GM12878 (cell line): ENCODE measurements around the gene SKA1. TPM values are rescaled to one million over a fixed set of nuclear protein-coding genes. Genes with fewer than 3 reads are reported as not detected.

Experiments used
- ATAC-seq: fragments of 200-7000 bp; cut with Tn5 transposase; 3 replicates; pipeline ENCODE4 v1.9.1; 2020; ENCODE audit warnings: mild to moderate bottlenecking, moderate library complexity
- BruUV-seq: library from RNA; stranded (reverse); fragments of 400-500 nt; replicated peaks from 2 replicates; lab custom pipeline; 2021; lab: Mats Ljungman, UMichigan
- CTCF ChIA-PET: fragments of 300-600 bp; sonication (Branson Sonifier 250); formaldehyde crosslinking; extraction: SDS; loops from one replicate; lab custom pipeline; 2021; ENCODE audit warnings: inconsistent platforms; lab: Yijun Ruan, JAX
- POLR2A ChIA-PET: fragments of 350-600 bp; formaldehyde crosslinking; extraction: SDS; loops from one replicate; lab custom pipeline; 2021; ENCODE audit warnings: inconsistent platforms; lab: Charles Lee
- RAD21 ChIA-PET: fragments of 300-600 bp; sonication (Branson Sonifier 250); formaldehyde crosslinking; loops from one replicate; lab custom pipeline; 2023; ENCODE audit warnings: antibody characterized with exemption; ENCODE audit not compliant: unreplicated experiment; lab: Charles Lee
- SMC1A ChIA-PET: fragments of 300-600 bp; sonication (Branson Sonifier 250); formaldehyde crosslinking; loops from one replicate; lab custom pipeline; 2023; ENCODE audit not compliant: unreplicated experiment, uncharacterized antibody; lab: Charles Lee
- DNase-seq: peaks from one replicate; pipeline ENCODE4 v3.0.0-alpha.2; 2011; ENCODE audit warnings: low read depth, low spot score
- FAIRE-seq: peaks from 3 replicates; lab custom pipeline; 2011; peaks lifted over from hg19 to GRCh38; lab: Jason Lieb, UNC
- H2AFZ ChIP-seq: 2 replicates; pipeline ENCODE4 v1.6.0; 2011; ENCODE audit warnings: low read depth, low read length, control low read depth; ENCODE audit not compliant: control insufficient read depth
- H3K27ac ChIP-seq: 2 replicates; pipeline ENCODE4 v1.5.1; 2011; ENCODE audit warnings: control low read depth; ENCODE audit not compliant: control insufficient read depth, insufficient read depth
- H3K27me3 ChIP-seq, 2 experiments: replicated peaks in 1 of 2; 2 replicates each; pipeline versions ENCODE4 v1.6.0 to v1.6.1; 2011; ENCODE audit warnings: low read length in 1 of 2; ENCODE audit not compliant: control insufficient read depth in 2 of 2, insufficient read depth in 2 of 2
- H3K36me3 ChIP-seq, 2 experiments: 2 replicates each; pipeline ENCODE4 v1.5.1; 2011; ENCODE audit warnings: low read length in 1 of 2; ENCODE audit not compliant: control insufficient read depth in 2 of 2, insufficient read depth in 2 of 2
- H3K4me1 ChIP-seq: 2 replicates; pipeline ENCODE4 v1.6.1; 2011; ENCODE audit warnings: mild to moderate bottlenecking, low read length, moderate library complexity, mixed read lengths; ENCODE audit not compliant: control insufficient read depth, insufficient read depth
- H3K4me2 ChIP-seq: 2 replicates; pipeline ENCODE4 v1.6.0; 2011; ENCODE audit warnings: control low read depth; ENCODE audit not compliant: control insufficient read depth, insufficient read depth
- H3K4me3 ChIP-seq: fragments of 200-600 bp; sonication (generic); 2 replicates; pipeline ENCODE4 v1.5.1; 2016
- H3K79me2 ChIP-seq: 2 replicates; pipeline ENCODE4 v1.6.0; 2011; ENCODE audit warnings: low read length; ENCODE audit not compliant: control insufficient read depth, insufficient read depth
- H3K9ac ChIP-seq: 2 replicates; pipeline ENCODE4 v1.8.0; 2011; ENCODE audit warnings: low read length, control low read depth, mixed read lengths; ENCODE audit not compliant: control insufficient read depth, insufficient read depth
- H3K9me3 ChIP-seq: replicated peaks from 3 replicates; pipeline ENCODE4 v1.5.1; 2011; ENCODE audit warnings: mild to moderate bottlenecking, low read length; ENCODE audit not compliant: control insufficient read depth, insufficient read depth
- H4K20me1 ChIP-seq: 2 replicates; pipeline ENCODE4 v1.6.0; 2011; ENCODE audit not compliant: control insufficient read depth, insufficient read depth
- EGR1 ChIP-seq, 2 experiments: IDR thresholded peaks; 1 replicate in 1 of 2; 2 replicates in 1 of 2; pipeline ENCODE4 v1.6.1; 2011 to 2012; ENCODE audit warnings: low read depth in 2 of 2, low read length in 2 of 2, borderline replicate concordance in 1 of 2, mild to moderate bottlenecking in 1 of 2, moderate library complexity in 1 of 2
- ETV6 ChIP-seq, 2 experiments: fragments of 450-650 bp in 1 of 2; IDR thresholded peaks in 1 of 2; conservative IDR thresholded peaks in 1 of 2; 2 replicates each; pipeline ENCODE4 v1.6.1; 2014; ENCODE audit warnings: antibody characterized with exemption in 1 of 2, borderline replicate concordance in 1 of 2, low read depth in 1 of 2, mild to moderate bottlenecking in 1 of 2, moderate library complexity in 1 of 2
- HDAC6 ChIP-seq: fragments of 200-600 bp; sonication (generic); IDR thresholded peaks from one replicate; pipeline ENCODE4 v1.8.0; 2017; ENCODE audit warnings: antibody characterized with exemption; ENCODE audit not compliant: unreplicated experiment
- KDM1A ChIP-seq: fragments of 200-600 bp; sonication (generic); IDR thresholded peaks from 2 replicates; pipeline ENCODE4 v1.6.1; 2016; ENCODE audit warnings: borderline replicate concordance
- MYB ChIP-seq: fragments of 150-350 bp; IDR thresholded peaks from 2 replicates; pipeline ENCODE4 v1.6.1; 2014; ENCODE audit warnings: mild to moderate bottlenecking, low read depth, low read length, borderline replicate concordance
- PAX8 ChIP-seq: fragments of 450-650 bp; IDR thresholded peaks from 2 replicates; pipeline ENCODE4 v1.6.1; 2017; ENCODE audit warnings: mild to moderate bottlenecking, moderate library complexity
- RAD21 ChIP-seq: IDR thresholded peaks from 2 replicates; pipeline ENCODE4 v1.6.1; 2011; ENCODE audit warnings: mild to moderate bottlenecking, low read depth, low read length, moderate library complexity; ENCODE audit not compliant: insufficient read depth
- RBBP5 ChIP-seq: fragments of 200-600 bp; sonication (generic); conservative IDR thresholded peaks from 2 replicates; pipeline ENCODE4 v1.6.1; 2016
- ZNF24 ChIP-seq: fragments of 450-650 bp; IDR thresholded peaks from 2 replicates; pipeline ENCODE4 v1.6.1; 2017; ENCODE audit warnings: antibody characterized with exemption, mild to moderate bottlenecking
- WGBS: methylation state at CpG from one replicate; pipeline ENCODE4 v1.1.6; 2016; ENCODE audit warnings: low lambda C conversion rate; ENCODE audit not compliant: insufficient replicate concordance, insufficient coverage; ENCODE audit errors: missing lambda C conversion rate; 5-methylcytosine and 5-hydroxymethylcytosine counted together
- in situ Hi-C: fragments of 300-500 bp; cut with MboI; formaldehyde crosslinking; loops from 9 replicates; pipeline ENCODE4 v1.14.3; 2018; ENCODE audit warnings: mixed read lengths
- intact Hi-C: fragments of 100-400 bp; cut with micrococcal nuclease; formaldehyde crosslinking; loops from one replicate; pipeline ENCODE4 v1.14.2; 2022; ENCODE audit not compliant: unreplicated experiment
- polyA plus RNA-seq, 11 experiments: library from polyadenylated mRNA; depleted of rRNA in 4 of 11; unstranded in 6 of 11; stranded (reverse) in 5 of 11; fragments of >200 nt; fragmentation: Nextera tagmentation in 4 of 11; fragmentation: Illumina TruSeq in 1 of 11; extraction: Ambion mirVana in 4 of 11; extraction: Trizol in 1 of 11; gene quantifications; 1 replicate in 1 of 11; 2 replicates in 10 of 11; pipeline versions ENCODE4 v1.2.1 to v1.2.3, GENCODE V29; 2011 to 2016; ENCODE audit warnings: inconsistent platforms in 2 of 11, missing spikeins in 2 of 11, low read depth in 1 of 11
- total RNA-seq, 4 experiments: library from RNA; depleted of rRNA in 3 of 4; stranded (reverse); fragments of >200 nt in 3 of 4; fragmentation: Illumina TruSeq in 1 of 4; extraction: Trizol in 1 of 4; gene quantifications; 2 replicates each; pipeline versions ENCODE4 v1.2.1 to v1.2.3, GENCODE V29; 2013 to 2021
- TF ChIP-seq, protein P1 (sequence below), 3 experiments: IDR thresholded peaks in 2 of 3; conservative IDR thresholded peaks in 1 of 3; 2 replicates each; pipeline ENCODE4 v1.5.1; 2011; ENCODE audit warnings: low read depth in 3 of 3, low read length in 3 of 3, mild to moderate bottlenecking in 3 of 3, control low read depth in 2 of 3, moderate library complexity in 2 of 3, inconsistent platforms in 1 of 3, mixed read lengths in 1 of 3; ENCODE audit not compliant: control insufficient read depth in 2 of 3, insufficient read depth in 1 of 3; ENCODE audit errors: extremely low read depth in 1 of 3
- TF ChIP-seq, protein P2 (sequence below): fragments of 450-650 bp; IDR thresholded peaks from 2 replicates; pipeline ENCODE4 v1.6.1; 2018; ENCODE audit warnings: borderline replicate concordance, mild to moderate bottlenecking; ENCODE audit not compliant: partially characterized antibody

The SKA1 gene
- total and polyA plus RNA-seq, 10 of the 15 experiments (the other 5 are each of a cell fraction or from before 2014, with no cell fraction given), result 16.4 to 36.7 (median 31.1) TPM

DNA sequence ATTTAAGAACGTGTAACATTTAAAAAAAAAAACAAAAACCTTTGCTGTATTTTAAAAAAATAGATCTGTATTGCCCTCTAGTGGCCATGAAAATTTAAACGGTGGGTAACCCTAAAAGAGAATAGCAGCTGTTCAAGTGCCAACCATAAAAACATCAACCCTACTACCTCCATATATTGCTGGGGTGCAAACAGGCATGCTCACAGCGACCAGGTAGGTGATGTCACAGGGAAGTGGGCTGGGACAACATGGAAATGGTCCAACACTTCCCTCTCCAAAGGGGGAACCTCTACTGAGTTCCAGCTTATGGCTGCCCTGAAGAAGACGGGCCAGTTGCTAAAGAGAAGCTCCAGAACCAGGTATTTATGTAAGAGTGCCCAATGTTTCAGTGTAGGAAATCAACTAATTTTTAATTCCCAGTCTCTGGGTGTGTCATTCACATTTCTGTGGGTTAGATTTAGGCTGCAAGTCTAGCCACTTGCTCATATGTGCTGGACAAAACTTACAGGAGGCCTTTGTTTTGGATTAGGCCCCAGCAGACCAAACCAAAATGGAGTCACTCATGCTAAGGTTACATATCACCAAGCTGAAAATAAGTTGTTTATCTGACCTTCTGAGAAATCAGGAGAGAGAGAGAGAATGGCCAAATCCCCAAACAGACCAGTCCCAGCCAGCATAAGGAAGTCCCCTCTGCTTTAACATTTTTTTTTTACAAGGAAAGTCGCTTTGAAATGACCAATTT lies 54.5 kb downstream of the SKA1 start:
- Histone ChIP-seq H3K4me2 (no peak overlapping the region), H3K9me3 (peaks cover 2% of the 10 kb centered on the region; the same call in 2 of the 3 replicates), H4K20me1 (no peaks in the 10 kb centered on the region), H2AFZ (no peak overlapping the region), H3K79me2 (no peaks in the 10 kb centered on the region), H3K4me3 (no peak overlapping the region), H3K36me3 (no peaks in the 10 kb centered on the region), H3K4me1 (no peaks in the 10 kb centered on the region), H3K9ac (no peak overlapping the region), H3K27ac (no peak overlapping the region), H3K27me3 (peaks cover 2 to 3% of the 10 kb centered on the region in 2 experiments; a peak in 2 of 4 replicates)
- SMC1A ChIA-PET, result interaction anchor here (0.5 to 2.6 kb wide), 19 partner anchors 11 to 1051 kb away, joined by 3 to 14 read pairs (median 4); no protein-coding TSS in a partner anchor
- intact Hi-C loops, result loop anchor here (2.0 kb wide), 2 partner anchors 211 to 419 kb away; no protein-coding TSS in a partner anchor
- FAIRE-seq (peak; percentile 81), ATAC-seq (peak; percentile 59), DNase-seq (no peak)
- TF ChIP-seq HDAC6, result no peak
- TF ChIP-seq KDM1A, result no peak
- TF ChIP-seq RBBP5, result no peak
- no peak for TF ChIP-seq PAX8
- TF ChIP-seq ETV6 (conservative IDR thresholded peaks at IDR 0.05 in 1 of 2, IDR thresholded peaks at IDR 0.05 in 1 of 2; ENCODE audit: borderline replicate concordance in 1 of 2, low read depth in 1 of 2), result no peak
- TF ChIP-seq, protein P1, sequence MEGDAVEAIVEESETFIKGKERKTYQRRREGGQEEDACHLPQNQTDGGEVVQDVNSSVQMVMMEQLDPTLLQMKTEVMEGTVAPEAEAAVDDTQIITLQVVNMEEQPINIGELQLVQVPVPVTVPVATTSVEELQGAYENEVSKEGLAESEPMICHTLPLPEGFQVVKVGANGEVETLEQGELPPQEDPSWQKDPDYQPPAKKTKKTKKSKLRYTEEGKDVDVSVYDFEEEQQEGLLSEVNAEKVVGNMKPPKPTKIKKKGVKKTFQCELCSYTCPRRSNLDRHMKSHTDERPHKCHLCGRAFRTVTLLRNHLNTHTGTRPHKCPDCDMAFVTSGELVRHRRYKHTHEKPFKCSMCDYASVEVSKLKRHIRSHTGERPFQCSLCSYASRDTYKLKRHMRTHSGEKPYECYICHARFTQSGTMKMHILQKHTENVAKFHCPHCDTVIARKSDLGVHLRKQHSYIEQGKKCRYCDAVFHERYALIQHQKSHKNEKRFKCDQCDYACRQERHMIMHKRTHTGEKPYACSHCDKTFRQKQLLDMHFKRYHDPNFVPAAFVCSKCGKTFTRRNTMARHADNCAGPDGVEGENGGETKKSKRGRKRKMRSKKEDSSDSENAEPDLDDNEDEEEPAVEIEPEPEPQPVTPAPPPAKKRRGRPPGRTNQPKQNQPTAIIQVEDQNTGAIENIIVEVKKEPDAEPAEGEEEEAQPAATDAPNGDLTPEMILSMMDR (IDR thresholded peaks at IDR 0.05 in 2 of 3, conservative IDR thresholded peaks at IDR 0.05 in 1 of 3; ENCODE audit: control insufficient read depth in 2 of 3, extremely low read depth in 1 of 3, insufficient read depth in 1 of 3, low read depth in 3 of 3, low read length in 3 of 3), result peak; percentile 35 to 49 (median 39); a peak in 5 of 6 replicates
- no peak for TF ChIP-seq ZNF24
- TF ChIP-seq EGR1 (IDR thresholded peaks at IDR 0.05; ENCODE audit: borderline replicate concordance in 1 of 2, low read depth in 2 of 2, low read length in 2 of 2), result no peak
- TF ChIP-seq MYB, result no peak
- peak; percentile 42 for TF ChIP-seq RAD21
- TF ChIP-seq, protein P2, sequence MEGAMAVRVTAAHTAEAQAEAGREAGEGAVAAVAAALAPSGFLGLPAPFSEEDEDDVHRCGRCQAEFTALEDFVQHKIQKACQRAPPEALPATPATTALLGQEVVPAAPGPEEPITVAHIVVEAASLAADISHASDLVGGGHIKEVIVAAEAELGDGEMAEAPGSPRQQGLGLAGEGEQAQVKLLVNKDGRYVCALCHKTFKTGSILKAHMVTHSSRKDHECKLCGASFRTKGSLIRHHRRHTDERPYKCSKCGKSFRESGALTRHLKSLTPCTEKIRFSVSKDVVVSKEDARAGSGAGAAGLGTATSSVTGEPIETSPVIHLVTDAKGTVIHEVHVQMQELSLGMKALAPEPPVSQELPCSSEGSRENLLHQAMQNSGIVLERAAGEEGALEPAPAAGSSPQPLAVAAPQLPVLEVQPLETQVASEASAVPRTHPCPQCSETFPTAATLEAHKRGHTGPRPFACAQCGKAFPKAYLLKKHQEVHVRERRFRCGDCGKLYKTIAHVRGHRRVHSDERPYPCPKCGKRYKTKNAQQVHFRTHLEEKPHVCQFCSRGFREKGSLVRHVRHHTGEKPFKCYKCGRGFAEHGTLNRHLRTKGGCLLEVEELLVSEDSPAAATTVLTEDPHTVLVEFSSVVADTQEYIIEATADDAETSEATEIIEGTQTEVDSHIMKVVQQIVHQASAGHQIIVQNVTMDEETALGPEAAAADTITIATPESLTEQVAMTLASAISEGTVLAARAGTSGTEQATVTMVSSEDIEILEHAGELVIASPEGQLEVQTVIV, result no peak
- CTCF ChIA-PET, result interaction anchor here (0.6 to 3.4 kb wide), 39 partner anchors 9 to 1067 kb away, joined by 3 to 42 read pairs (median 4); partner anchors contain the start of genes MBD1 and SKA1
- 20% methylated on average over 5 of the region's 5 CpGs for WGBS
- BruUV-seq, result no TSS peak
- POLR2A ChIA-PET, result interaction anchor here (1.2 kb wide), 1 partner anchor 245 kb away, joined by 3 read pairs; no protein-coding TSS in a partner anchor
- RAD21 ChIA-PET, result interaction anchor here (1.0 to 2.5 kb wide), 14 partner anchors 18 to 919 kb away, joined by 3 to 17 read pairs (median 4); partner anchors contain the start of gene MYO5B
- in situ Hi-C loops, result no loop called here
